ENCODE results near the gene IRF2BPL. TPM values are rescaled to one million over a fixed set of nuclear protein-coding genes. Genes with fewer than 3 reads are reported as not detected.

IRF2BPL gene
- total RNA-seq, 2 experiments from 2014 or later, result 36.2 to 37.7 TPM

DNA sequence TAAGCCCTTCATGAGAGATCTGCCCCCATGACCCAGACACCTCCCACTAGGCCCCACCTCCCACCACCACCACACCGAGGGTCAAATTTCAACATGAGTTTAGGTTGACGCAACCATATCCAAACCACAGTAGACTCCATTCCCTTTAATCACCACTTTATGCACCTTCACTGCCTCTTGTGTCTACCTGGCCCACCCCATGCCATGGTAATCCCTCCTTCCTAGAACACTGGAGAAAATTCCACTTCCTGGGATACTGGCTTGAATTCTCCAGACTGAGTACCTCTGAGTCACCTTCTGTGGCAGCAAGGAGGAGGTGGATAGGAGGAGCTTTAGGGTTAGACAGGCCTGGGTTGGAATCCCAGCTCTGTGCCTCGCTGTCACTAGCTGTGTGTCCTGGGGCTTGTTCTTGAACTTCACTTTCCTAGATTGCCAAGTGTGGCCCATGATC, 43.5 kb upstream of the IRF2BPL start:
- intact Hi-C loops (cut with micrococcal nuclease), result no loop called here
- DNase-seq, result no peak
- ChIA-PET POLR2A (interaction anchor here (1.1 to 1.2 kb wide), 2 partner anchors 21 to 185 kb away, joined by 3 read pairs; no protein-coding TSS in a partner anchor), CTCF (interaction anchor here (0.8 to 7.4 kb wide), 13 partner anchors 9 to 200 kb away, joined by 3 to 452 read pairs (median 35); no protein-coding TSS in a partner anchor)
- peaks cover 3% of the 10 kb centered on the region for H3K27me3 Mint-ChIP-seq
- no peak overlapping the region for H3K4me3 Mint-ChIP-seq
- H3K4me1 Mint-ChIP-seq (ENCODE audit: low read depth), result no peaks in the 10 kb centered on the region
- H3K36me3 Mint-ChIP-seq (ENCODE audit: low read depth), result no peaks in the 10 kb centered on the region
- no peak for ATAC-seq
- TF ChIP-seq, protein P1, sequence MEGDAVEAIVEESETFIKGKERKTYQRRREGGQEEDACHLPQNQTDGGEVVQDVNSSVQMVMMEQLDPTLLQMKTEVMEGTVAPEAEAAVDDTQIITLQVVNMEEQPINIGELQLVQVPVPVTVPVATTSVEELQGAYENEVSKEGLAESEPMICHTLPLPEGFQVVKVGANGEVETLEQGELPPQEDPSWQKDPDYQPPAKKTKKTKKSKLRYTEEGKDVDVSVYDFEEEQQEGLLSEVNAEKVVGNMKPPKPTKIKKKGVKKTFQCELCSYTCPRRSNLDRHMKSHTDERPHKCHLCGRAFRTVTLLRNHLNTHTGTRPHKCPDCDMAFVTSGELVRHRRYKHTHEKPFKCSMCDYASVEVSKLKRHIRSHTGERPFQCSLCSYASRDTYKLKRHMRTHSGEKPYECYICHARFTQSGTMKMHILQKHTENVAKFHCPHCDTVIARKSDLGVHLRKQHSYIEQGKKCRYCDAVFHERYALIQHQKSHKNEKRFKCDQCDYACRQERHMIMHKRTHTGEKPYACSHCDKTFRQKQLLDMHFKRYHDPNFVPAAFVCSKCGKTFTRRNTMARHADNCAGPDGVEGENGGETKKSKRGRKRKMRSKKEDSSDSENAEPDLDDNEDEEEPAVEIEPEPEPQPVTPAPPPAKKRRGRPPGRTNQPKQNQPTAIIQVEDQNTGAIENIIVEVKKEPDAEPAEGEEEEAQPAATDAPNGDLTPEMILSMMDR (IDR thresholded peaks at IDR 0.05), result no peak
- no peaks in the 10 kb centered on the region for H3K9me3 Mint-ChIP-seq
- H3K27ac Mint-ChIP-seq, result no peak overlapping the region

DNA sequence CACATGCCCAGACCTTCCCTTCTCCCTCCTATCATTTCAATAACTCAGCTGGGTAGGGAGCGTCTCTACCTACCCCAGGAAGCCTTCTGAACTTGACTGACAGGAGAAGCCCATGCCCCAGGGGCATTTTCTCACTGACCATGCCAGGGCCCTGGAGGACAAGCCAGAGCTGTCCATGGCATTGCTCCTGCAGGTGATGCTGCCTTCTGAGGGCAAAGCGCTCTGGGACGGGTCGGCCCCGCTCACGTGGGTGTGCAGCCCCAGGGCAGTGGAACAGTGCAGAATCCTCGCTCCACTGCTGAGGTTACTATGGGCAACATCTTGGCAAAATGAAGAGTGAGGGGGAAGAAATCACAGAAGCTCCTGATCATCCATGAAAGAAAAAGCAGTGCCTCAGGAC, 41.0 kb upstream of the IRF2BPL start:
- POLR2A ChIA-PET, result interaction anchor here (0.5 to 1.6 kb wide), 3 partner anchors 9 to 197 kb away, joined by 3 to 4 read pairs (median 3); no protein-coding TSS in a partner anchor
- no peak for ATAC-seq
- Mint-ChIP-seq H3K27me3 (peaks cover 3% of the 10 kb centered on the region), H3K4me3 (no peak overlapping the region), H3K27ac (no peak overlapping the region), H3K9me3 (no peaks in the 10 kb centered on the region), H3K36me3 (ENCODE audit: low read depth) (no peaks in the 10 kb centered on the region), H3K4me1 (ENCODE audit: low read depth) (no peaks in the 10 kb centered on the region)
- intact Hi-C loops (cut with micrococcal nuclease), result no loop called here
- CTCF ChIA-PET, result interaction anchor here (0.8 to 7.4 kb wide), 31 partner anchors 10 to 286 kb away, joined by 3 to 452 read pairs (median 10); partner anchors contain the start of gene IRF2BPL
- DNase-seq, result no peak
- TF ChIP-seq, protein P1 (IDR thresholded peaks at IDR 0.05), result no peak

DNA sequence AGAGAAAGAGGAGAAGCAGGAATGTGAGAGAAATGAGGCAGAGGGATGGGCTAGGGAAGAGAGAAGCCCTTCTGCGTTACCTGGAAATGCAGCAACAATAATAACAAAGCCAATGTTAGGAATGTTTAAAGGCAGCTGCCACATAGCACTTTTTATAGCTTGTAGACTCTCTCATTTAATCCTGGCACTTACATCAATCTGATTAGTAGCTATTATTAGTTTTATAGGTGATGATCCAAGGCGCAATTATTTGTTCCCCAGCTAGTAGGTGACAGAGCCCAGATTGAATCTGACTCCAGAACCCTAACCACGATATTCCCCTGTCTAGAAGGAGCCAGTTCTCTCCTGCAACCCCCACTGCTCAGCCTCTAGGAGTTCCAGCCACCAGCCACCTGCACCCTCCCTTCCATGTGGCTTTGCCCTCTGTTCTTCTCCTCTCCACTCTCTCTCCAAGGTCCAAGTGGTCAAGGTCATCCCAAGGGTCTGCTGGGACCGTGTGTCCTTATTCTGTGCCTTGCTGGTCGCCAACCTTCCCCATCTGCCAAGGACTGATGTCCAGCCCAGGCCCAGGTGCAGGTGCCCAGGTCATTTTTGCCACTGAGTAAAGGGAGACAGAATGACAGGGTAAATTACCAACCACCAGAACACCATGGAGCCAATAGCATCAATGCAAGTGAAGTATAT, 40.2 kb upstream of the IRF2BPL start:
- ChIA-PET CTCF (interaction anchor here (0.6 to 7.4 kb wide), 37 partner anchors 8 to 363 kb away, joined by 3 to 452 read pairs (median 6); partner anchors contain the start of gene IRF2BPL), POLR2A (no interaction called here)
- Mint-ChIP-seq H3K9me3 (no peaks in the 10 kb centered on the region), H3K36me3 (ENCODE audit: low read depth) (no peaks in the 10 kb centered on the region), H3K4me3 (no peak overlapping the region), H3K4me1 (ENCODE audit: low read depth) (no peaks in the 10 kb centered on the region), H3K27ac (no peak overlapping the region), H3K27me3 (peaks cover 3% of the 10 kb centered on the region)
- DNase-seq (no peak), ATAC-seq (no peak)
- intact Hi-C loops (cut with micrococcal nuclease), result no loop called here
- TF ChIP-seq, protein P1 (IDR thresholded peaks at IDR 0.05), result no peak

DNA sequence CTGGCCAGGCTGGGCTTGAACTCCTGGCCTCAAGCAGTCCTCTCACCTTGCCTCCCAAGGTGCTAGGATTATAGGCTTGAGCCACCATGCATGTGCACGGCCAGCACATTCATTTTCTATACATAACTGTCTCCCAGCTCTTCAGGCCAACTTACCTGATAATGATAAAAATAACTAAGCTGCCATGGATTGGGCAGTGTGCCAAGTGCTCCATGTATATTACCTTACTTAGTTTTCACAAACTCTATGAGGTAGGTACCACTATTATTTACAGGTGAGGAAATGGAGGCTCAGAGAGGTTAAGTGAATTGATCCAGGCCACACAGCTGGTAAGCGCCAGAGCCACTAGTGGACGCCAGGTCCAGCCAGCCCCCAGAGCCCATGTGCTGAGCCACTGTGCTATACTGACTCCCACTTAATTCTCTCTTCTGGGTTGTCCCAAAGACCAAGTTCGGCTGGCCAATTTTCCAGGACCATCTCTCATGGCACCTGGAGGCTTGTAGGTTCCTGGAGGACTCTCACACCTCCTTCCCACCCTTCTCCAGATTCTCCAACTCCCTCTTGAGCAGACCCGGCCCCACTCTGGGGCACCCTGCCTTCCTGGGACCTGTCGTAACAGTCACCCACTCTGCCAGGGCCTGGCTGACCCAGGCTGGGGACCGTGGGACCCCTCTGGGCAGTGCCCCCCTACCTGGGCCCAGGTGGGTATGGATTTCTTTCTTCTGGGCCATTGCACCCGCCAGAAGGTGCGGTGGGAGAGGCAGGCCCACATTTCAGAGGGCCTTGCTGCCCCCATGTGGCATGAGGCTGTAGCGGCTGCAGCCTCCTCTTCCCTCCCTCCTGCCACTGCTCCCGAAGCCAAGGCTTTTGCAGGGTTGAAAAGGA, 39.4 kb upstream of the IRF2BPL start:
- TF ChIP-seq, protein P1 (IDR thresholded peaks at IDR 0.05), result peak; percentile 83
- H3K27ac Mint-ChIP-seq, result no peak overlapping the region
- peak; percentile 79 for ATAC-seq
- DNase-seq, result peak; percentile 68
- intact Hi-C loops (cut with micrococcal nuclease), result no loop called here
- H3K9me3 Mint-ChIP-seq, result no peaks in the 10 kb centered on the region
- no peak overlapping the region for H3K4me3 Mint-ChIP-seq
- POLR2A ChIA-PET, result no interaction called here
- H3K27me3 Mint-ChIP-seq, result peaks cover 3% of the 10 kb centered on the region
- CTCF ChIA-PET, result interaction anchor here (0.7 to 7.4 kb wide), 32 partner anchors 9 to 362 kb away, joined by 3 to 452 read pairs (median 6); partner anchors contain the start of gene IRF2BPL
- no peaks in the 10 kb centered on the region for H3K4me1 Mint-ChIP-seq (ENCODE audit: low read depth)
- H3K36me3 Mint-ChIP-seq (ENCODE audit: low read depth), result no peaks in the 10 kb centered on the region
